ENCODE results near the gene CISH. TPM values are rescaled to one million over a fixed set of nuclear protein-coding genes. Genes with fewer than 3 reads are reported as not detected.

The CISH gene
- total and polyA plus RNA-seq, 2 experiments from 2014 or later: 8.2 to 11.7 TPM

DNA sequence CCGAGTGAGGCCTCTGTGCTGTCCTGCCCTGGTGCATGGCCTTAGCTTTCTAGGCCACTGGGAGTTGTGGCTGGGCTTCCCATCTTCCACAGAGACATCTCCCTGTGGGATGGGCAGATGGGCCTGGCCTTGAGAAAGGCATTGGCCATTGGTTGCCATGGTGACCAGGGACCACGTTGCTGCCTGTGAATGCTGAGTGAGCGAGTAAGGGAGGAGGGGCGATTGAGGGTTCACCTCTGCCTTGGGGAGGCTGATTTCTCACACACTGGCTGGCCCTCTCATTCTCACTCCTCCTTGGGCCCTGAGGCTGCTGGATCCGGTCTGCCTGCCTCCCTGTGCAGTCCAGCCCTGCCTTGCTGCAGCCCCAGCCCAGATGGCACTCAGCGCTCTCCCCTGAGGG is 36.7 kb upstream of the CISH start:
- H3K4me1 ChIP-seq (ENCODE audit: low read depth): peaks cover 48% of the 10 kb centered on the region
- no peak for DNase-seq (ENCODE audit: low read depth in 1 of 2, low spot score in 1 of 2)
- H3K27me3 ChIP-seq: no peaks in the 10 kb centered on the region
- H3K36me3 ChIP-seq: peaks cover 4% of the 10 kb centered on the region
- H3K27ac ChIP-seq: peak overlapping the region; percentile 91
- TF ChIP-seq, protein P1, sequence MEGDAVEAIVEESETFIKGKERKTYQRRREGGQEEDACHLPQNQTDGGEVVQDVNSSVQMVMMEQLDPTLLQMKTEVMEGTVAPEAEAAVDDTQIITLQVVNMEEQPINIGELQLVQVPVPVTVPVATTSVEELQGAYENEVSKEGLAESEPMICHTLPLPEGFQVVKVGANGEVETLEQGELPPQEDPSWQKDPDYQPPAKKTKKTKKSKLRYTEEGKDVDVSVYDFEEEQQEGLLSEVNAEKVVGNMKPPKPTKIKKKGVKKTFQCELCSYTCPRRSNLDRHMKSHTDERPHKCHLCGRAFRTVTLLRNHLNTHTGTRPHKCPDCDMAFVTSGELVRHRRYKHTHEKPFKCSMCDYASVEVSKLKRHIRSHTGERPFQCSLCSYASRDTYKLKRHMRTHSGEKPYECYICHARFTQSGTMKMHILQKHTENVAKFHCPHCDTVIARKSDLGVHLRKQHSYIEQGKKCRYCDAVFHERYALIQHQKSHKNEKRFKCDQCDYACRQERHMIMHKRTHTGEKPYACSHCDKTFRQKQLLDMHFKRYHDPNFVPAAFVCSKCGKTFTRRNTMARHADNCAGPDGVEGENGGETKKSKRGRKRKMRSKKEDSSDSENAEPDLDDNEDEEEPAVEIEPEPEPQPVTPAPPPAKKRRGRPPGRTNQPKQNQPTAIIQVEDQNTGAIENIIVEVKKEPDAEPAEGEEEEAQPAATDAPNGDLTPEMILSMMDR (IDR thresholded peaks at IDR 0.05; ENCODE audit: low read depth, low read length): no peak
- H3K9me3 ChIP-seq (ENCODE audit: low read depth): no peaks in the 10 kb centered on the region
- H3K4me3 ChIP-seq: no peak overlapping the region

DNA sequence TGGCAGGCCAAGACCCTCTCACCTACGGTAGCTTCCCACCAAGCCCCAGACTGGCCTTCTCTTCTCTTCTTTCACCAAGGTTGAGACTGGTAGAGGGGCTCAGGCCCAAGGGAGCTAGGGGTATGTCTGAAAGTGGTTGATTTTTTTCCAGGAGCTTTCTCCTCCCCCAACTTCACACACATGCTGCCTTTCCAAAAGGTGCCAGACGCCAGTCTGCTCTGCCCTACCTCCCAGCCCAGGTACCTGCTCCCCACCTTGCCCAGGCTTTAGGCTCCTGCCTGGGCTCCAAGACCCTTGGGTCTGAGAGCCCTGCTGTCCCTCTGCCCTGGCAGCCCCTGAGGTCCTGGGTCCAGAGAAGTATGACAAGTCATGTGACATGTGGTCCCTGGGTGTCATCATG is 33.8 kb upstream of the CISH start:
- Histone ChIP-seq H3K27ac (peak overlapping the region; percentile 79), H3K36me3 (peaks cover 4% of the 10 kb centered on the region), H3K4me1 (ENCODE audit: low read depth) (peaks cover 38% of the 10 kb centered on the region), H3K27me3 (no peaks in the 10 kb centered on the region), H3K4me3 (no peak overlapping the region), H3K9me3 (ENCODE audit: low read depth) (no peaks in the 10 kb centered on the region)
- TF ChIP-seq, protein P1 (IDR thresholded peaks at IDR 0.05; ENCODE audit: low read depth, low read length): no peak
- DNase-seq (ENCODE audit: low read depth in 1 of 2, low spot score in 1 of 2): no peak

DNA sequence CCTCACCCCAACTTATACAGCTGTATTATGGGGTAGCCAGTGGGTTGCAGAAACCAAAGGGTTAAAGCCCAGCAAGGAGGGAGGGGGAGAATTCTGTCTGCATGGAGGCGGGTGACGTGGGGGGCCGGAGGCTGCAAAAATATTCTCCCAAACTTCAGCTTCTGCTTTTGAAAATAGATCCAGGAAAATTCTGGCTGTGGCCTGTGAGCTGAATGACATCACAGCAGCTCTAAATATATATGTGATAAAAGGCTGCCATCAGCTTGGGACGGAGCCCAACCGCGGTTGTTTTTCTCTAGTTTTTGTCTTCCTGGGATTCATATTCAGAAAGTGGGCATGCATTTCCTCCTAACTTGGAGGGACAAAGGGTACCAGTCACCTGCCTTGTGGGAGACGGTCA is 33.0 kb upstream of the CISH start:
- peaks cover 30% of the 10 kb centered on the region for H3K4me1 ChIP-seq (ENCODE audit: low read depth)
- no peaks in the 10 kb centered on the region for H3K9me3 ChIP-seq (ENCODE audit: low read depth)
- H3K4me3 ChIP-seq: no peak overlapping the region
- H3K27ac ChIP-seq: peak overlapping the region; percentile 79
- DNase-seq (ENCODE audit: low read depth in 1 of 2, low spot score in 1 of 2): peak in 1 of 2 donors; percentile 30
- TF ChIP-seq, protein P1 (IDR thresholded peaks at IDR 0.05; ENCODE audit: low read depth, low read length): no peak
- H3K36me3 ChIP-seq: peaks cover 4% of the 10 kb centered on the region
- H3K27me3 ChIP-seq: no peaks in the 10 kb centered on the region

DNA sequence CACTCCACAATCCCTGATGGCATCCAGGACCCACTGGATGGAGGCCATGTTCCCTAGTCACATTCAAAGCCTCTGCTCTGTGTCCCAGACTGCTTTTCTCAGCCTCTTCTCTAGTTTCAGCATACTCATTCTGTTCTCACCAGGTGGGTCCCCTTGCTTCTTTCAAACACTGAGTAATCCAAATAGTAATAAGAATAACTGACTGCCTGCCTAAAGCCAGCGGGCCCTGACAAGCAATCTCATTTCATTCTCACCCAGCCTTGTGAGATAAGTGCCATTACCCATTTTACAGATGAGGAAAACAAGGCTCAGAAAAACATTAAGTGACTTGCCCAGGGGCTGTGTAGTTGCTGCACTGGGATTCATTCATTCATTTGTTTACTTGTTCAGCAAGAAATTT is 30.8 kb upstream of the CISH start:
- Histone ChIP-seq H3K27me3 (no peaks in the 10 kb centered on the region), H3K36me3 (peaks cover 4% of the 10 kb centered on the region), H3K9me3 (ENCODE audit: low read depth) (no peaks in the 10 kb centered on the region), H3K4me1 (ENCODE audit: low read depth) (peaks cover 10% of the 10 kb centered on the region), H3K27ac (no peak overlapping the region), H3K4me3 (no peak overlapping the region)
- no peak for DNase-seq (ENCODE audit: low read depth in 1 of 2, low spot score in 1 of 2)
- TF ChIP-seq, protein P1 (IDR thresholded peaks at IDR 0.05; ENCODE audit: low read depth, low read length): no peak

DNA sequence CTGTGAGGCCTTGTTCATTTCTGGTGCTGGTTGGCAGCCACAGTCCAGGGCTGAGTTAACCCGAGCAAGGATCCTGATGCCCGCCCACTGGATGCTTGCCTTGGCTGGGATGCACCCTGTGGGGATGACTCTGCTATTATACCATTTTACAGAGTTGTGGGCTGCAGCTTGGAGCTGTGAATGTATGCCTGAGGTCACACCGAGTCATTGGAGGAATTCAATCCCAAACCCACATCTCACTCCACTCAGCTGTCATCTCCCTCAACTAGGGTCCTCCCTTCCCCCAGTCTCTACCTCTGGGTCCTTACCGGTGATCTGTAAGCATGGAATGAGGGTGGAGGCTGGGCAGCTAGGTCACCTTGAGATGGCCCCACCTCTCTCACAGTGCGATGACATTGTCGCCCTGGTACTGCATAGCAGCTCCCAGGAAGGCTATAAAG is 27.5 kb upstream of the CISH start:
- H3K27ac ChIP-seq: no peak overlapping the region
- DNase-seq (ENCODE audit: low read depth in 1 of 2, low spot score in 1 of 2): peak in 1 of 2 donors; percentile 35
- peaks cover 8% of the 10 kb centered on the region for H3K4me1 ChIP-seq (ENCODE audit: low read depth)
- no peaks in the 10 kb centered on the region for H3K27me3 ChIP-seq
- no peak overlapping the region for H3K4me3 ChIP-seq
- TF ChIP-seq, protein P1 (IDR thresholded peaks at IDR 0.05; ENCODE audit: low read depth, low read length): no peak
- no peaks in the 10 kb centered on the region for H3K36me3 ChIP-seq
- no peaks in the 10 kb centered on the region for H3K9me3 ChIP-seq (ENCODE audit: low read depth)

DNA sequence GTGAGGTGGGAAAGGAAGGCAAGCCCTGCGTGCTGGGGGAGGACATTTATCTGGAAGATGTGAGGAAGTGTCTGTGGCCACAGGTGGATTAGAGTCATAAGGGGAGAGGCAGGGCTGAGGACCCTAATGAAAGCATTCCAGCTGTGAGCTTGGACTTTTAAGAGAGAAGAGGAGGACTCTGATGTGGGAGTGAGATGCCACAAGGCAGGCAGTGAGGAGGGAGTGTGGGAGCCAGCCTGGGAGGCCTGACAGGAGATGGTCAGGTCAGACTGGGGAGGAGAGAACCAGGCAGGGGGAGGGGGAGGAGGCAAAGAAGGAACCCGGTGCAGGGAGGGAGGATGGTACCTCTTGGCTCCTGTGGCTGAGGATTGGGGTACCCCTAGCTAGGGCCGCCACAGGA is 26.4 kb upstream of the CISH start:
- H3K27ac ChIP-seq: no peak overlapping the region
- TF ChIP-seq, protein P1 (IDR thresholded peaks at IDR 0.05; ENCODE audit: low read depth, low read length): no peak

More for the DNA sequence above, 26.4 kb upstream of the CISH start:
- Histone ChIP-seq H3K9me3 (ENCODE audit: low read depth) (no peaks in the 10 kb centered on the region), H3K4me1 (ENCODE audit: low read depth) (peaks cover 7% of the 10 kb centered on the region), H3K36me3 (no peaks in the 10 kb centered on the region), H3K27me3 (no peaks in the 10 kb centered on the region), H3K4me3 (no peak overlapping the region)
- no peak for DNase-seq (ENCODE audit: low read depth in 1 of 2, low spot score in 1 of 2)

Measured in cardiac muscle cell (in vitro differentiated cells and primary cell).